Peyer's patch (tissue), 4 donors: ENCODE measurements around the gene PPFIBP1.

Experiments
- CTCF ChIP-seq, 6 experiments: fragments of 450-650 bp in 4 of 6; fragments of 200-600 bp in 2 of 6; sonication (generic) in 1 of 6; IDR thresholded peaks; one replicate each; pipeline ENCODE4 v1.5.1; 2017 to 2019; ENCODE audit warnings: antibody characterized with exemption in 6 of 6, mild to moderate bottlenecking in 3 of 6, moderate library complexity in 1 of 6
- POLR2A ChIP-seq, 2 donors: fragments of 450-650 bp; IDR thresholded peaks; one replicate each; pipeline ENCODE4 v1.5.1; 2017; ENCODE audit warnings: antibody characterized with exemption in 2 of 2, mild to moderate bottlenecking in 2 of 2, moderate library complexity in 2 of 2

- TF ChIP-seq CTCF (IDR thresholded peaks at IDR 0.05) (no peak), POLR2A (IDR thresholded peaks at IDR 0.05) (no peak)
Measured at GRCh38 chr12:27498761-27499160, 25.2 kb upstream of the PPFIBP1 start.
